Panc1 (cell line): ENCODE results near the gene ZYX. TPM values are rescaled to one million over a fixed set of nuclear protein-coding genes. Genes with fewer than 3 reads are reported as not detected.
A peak's percentile ranks its signal among the peaks of the same experiment; 100 is the strongest.

Source experiments
- ATAC-seq: fragments of 200-7000 bp; cut with Tn5 transposase; 2 replicates; pipeline ENCODE4 v1.9.1; 2020; ENCODE audit warnings: mild to moderate bottlenecking, moderate library complexity
- BruUV-seq: library from RNA; stranded (reverse); fragments of 400-500 nt; replicated peaks from 2 replicates; lab custom pipeline; 2021; lab: Mats Ljungman, UMichigan
- CTCF ChIA-PET: fragments of 300-600 bp; sonication (Branson Sonifier 250); formaldehyde crosslinking; loops from one replicate; lab custom pipeline; 2022; ENCODE audit warnings: antibody characterized with exemption; lab: Charles Lee
- POLR2A ChIA-PET: fragments of 300-600 bp; sonication (Branson Sonifier 250); formaldehyde crosslinking; loops from one replicate; lab custom pipeline; 2022; ENCODE audit warnings: antibody characterized with exemption; lab: Charles Lee
- DNase-seq: peaks from one replicate; pipeline ENCODE4 v3.0.0-alpha.2; 2010; ENCODE audit warnings: low read depth, low spot score
- H3K27ac ChIP-seq: 2 replicates; pipeline ENCODE4 v1.5.1; 2011; ENCODE audit warnings: mild to moderate bottlenecking, low read length, inconsistent platforms
- H3K27me3 ChIP-seq: fragments of 200-500 bp; sonication (Bioruptor generic); 2 replicates; pipeline ENCODE4 v1.6.0; 2014; ENCODE audit warnings: low read length, inconsistent platforms; ENCODE audit not compliant: control insufficient read depth, insufficient read depth
- H3K36me3 ChIP-seq: fragments of 200-500 bp; sonication (Bioruptor generic); 2 replicates; pipeline ENCODE4 v1.5.1; 2014; ENCODE audit warnings: inconsistent platforms, mild to moderate bottlenecking, low read length, moderate library complexity; ENCODE audit not compliant: control insufficient read depth, insufficient read depth
- H3K4me1 ChIP-seq: 2 replicates; pipeline ENCODE4 v1.5.1; 2011; ENCODE audit warnings: inconsistent platforms, mild to moderate bottlenecking, low read length, moderate library complexity; ENCODE audit not compliant: control insufficient read depth, insufficient read depth
- H3K4me3 ChIP-seq, 2 experiments: 2 replicates each; pipeline ENCODE4 v1.5.1; 2011 to 2012; ENCODE audit warnings: low read depth in 2 of 2, low read length in 2 of 2, mild to moderate bottlenecking in 2 of 2, inconsistent platforms in 1 of 2, moderate library complexity in 1 of 2
- H3K9me3 ChIP-seq: fragments of 200-500 bp; sonication (Bioruptor generic); 2 replicates; pipeline ENCODE4 v1.5.1; 2014; ENCODE audit warnings: low read depth, mild to moderate bottlenecking, inconsistent platforms, low read length, moderate library complexity; ENCODE audit not compliant: control insufficient read depth, insufficient read depth
- POLR2AphosphoS5 ChIP-seq: IDR thresholded peaks from 2 replicates; pipeline ENCODE4 v1.6.1; 2012; ENCODE audit warnings: mild to moderate bottlenecking, low read depth, low read length, moderate library complexity
- SIN3A ChIP-seq: IDR thresholded peaks from 2 replicates; pipeline ENCODE4 v1.6.1; 2012; ENCODE audit warnings: low read depth, mild to moderate bottlenecking, low read length, moderate library complexity, borderline replicate concordance; ENCODE audit not compliant: insufficient read depth
- TCF7L2 ChIP-seq: IDR thresholded peaks from 2 replicates; pipeline ENCODE4 v1.6.1; 2011; ENCODE audit warnings: mild to moderate bottlenecking, low read depth, low read length, inconsistent platforms
- in situ Hi-C: cut with HindIII; loops from 2 replicates; pipeline ENCODE4 v1.10.0; 2016; ENCODE audit warnings: low sequenced_read_pairs, low pct_unique_long_range_greater_than_20kb
- intact Hi-C: fragments of 100-400 bp; cut with micrococcal nuclease; formaldehyde crosslinking; loops from one replicate; pipeline ENCODE4 v1.10.0; 2022; ENCODE audit not compliant: unreplicated experiment
- total RNA-seq: library from RNA; stranded (reverse); gene quantifications from one replicate; pipeline ENCODE4 v1.2.1, GENCODE V29; 2021; ENCODE audit not compliant: unreplicated experiment
- TF ChIP-seq, protein P1 (sequence below), 2 experiments: IDR thresholded peaks; 2 replicates each; pipeline ENCODE4 v1.6.1; 2011 to 2012; ENCODE audit warnings: low read depth in 2 of 2, control low read depth in 1 of 2, low read length in 1 of 2, mild to moderate bottlenecking in 1 of 2, moderate library complexity in 1 of 2; ENCODE audit not compliant: insufficient read depth in 1 of 2
- TF ChIP-seq, protein P2 (sequence below): fragments of 450-650 bp; IDR thresholded peaks from 2 replicates; pipeline ENCODE4 v1.5.1; 2017; ENCODE audit warnings: mild to moderate bottlenecking

Gene ZYX
- total RNA-seq, 1 experiment from 2014 or later: 169 TPM

DNA sequence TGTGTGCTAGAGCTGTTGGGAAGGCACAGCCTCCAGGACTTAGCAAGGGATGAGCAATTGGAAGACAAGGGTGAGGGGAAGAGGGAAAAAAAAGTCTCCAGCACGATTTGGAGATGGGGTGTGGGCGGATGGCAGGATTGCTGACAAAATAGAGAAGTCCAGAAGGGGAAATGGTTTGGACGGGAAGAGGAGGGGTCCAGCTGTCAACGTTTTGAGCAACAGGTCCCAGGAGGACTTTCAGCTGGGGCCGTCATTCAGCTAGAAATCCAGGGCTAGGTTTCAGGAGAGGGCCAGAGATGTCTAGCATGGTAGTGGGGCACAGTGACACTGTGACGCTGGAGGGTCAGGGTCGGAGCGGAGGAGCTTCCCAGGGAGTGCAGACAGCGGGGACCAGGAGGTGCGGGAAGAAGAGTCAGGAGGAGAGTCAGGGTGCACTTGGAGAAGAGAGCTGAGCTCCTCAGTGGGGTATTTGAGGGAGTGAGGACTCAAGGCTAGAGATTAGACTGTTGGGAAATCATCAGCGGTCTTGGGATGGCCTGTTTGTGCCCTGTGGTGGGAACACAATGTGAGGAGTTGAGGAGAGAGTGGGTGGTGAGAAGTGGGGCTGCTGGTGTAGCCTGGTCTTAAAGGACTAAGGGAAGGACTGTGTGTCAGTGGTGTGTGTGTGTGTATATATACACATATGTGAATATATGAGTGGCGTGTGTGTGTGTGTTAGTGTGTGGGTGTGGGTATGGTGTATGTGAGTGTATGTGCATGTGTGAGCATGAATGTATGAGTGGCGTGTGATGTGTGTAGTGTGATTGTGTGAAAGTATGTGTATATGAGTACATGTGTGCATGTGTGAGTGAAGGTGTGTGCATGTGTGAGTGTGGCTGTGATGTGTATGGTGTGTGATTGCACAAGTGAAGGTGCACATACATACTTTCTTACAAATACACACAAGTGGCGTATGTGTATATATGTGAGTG lies 3.8 kb downstream of the ZYX start:
- in situ Hi-C loops (no loop called here), intact Hi-C loops (no loop called here)
- Histone ChIP-seq H3K27me3 (no peaks in the 10 kb centered on the region), H3K9me3 (no peaks in the 10 kb centered on the region), H3K27ac (no peak overlapping the region), H3K4me3 (peak overlapping the region in 1 of 2 experiments; percentile 80; a peak in 1 of 4 replicates), H3K4me1 (peaks cover 4% of the 10 kb centered on the region; the same call in 1 of the 2 replicates), H3K36me3 (peaks cover 5% of the 10 kb centered on the region)
- ChIA-PET POLR2A (no interaction called here), CTCF (interaction anchor here (1.0 kb wide), 1 partner anchor 145 kb away, joined by 3 read pairs; no protein-coding TSS in a partner anchor)
- BruUV-seq: no TSS peak
- no peak for TF ChIP-seq SIN3A
- TF ChIP-seq, protein P1, sequence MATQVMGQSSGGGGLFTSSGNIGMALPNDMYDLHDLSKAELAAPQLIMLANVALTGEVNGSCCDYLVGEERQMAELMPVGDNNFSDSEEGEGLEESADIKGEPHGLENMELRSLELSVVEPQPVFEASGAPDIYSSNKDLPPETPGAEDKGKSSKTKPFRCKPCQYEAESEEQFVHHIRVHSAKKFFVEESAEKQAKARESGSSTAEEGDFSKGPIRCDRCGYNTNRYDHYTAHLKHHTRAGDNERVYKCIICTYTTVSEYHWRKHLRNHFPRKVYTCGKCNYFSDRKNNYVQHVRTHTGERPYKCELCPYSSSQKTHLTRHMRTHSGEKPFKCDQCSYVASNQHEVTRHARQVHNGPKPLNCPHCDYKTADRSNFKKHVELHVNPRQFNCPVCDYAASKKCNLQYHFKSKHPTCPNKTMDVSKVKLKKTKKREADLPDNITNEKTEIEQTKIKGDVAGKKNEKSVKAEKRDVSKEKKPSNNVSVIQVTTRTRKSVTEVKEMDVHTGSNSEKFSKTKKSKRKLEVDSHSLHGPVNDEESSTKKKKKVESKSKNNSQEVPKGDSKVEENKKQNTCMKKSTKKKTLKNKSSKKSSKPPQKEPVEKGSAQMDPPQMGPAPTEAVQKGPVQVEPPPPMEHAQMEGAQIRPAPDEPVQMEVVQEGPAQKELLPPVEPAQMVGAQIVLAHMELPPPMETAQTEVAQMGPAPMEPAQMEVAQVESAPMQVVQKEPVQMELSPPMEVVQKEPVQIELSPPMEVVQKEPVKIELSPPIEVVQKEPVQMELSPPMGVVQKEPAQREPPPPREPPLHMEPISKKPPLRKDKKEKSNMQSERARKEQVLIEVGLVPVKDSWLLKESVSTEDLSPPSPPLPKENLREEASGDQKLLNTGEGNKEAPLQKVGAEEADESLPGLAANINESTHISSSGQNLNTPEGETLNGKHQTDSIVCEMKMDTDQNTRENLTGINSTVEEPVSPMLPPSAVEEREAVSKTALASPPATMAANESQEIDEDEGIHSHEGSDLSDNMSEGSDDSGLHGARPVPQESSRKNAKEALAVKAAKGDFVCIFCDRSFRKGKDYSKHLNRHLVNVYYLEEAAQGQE (IDR thresholded peaks at IDR 0.05; ENCODE audit: insufficient read depth in 1 of 2, low read depth in 2 of 2, low read length in 1 of 2): no peak
- no peak for TF ChIP-seq TCF7L2
- ATAC-seq: no peak
- DNase-seq: no peak

DNA sequence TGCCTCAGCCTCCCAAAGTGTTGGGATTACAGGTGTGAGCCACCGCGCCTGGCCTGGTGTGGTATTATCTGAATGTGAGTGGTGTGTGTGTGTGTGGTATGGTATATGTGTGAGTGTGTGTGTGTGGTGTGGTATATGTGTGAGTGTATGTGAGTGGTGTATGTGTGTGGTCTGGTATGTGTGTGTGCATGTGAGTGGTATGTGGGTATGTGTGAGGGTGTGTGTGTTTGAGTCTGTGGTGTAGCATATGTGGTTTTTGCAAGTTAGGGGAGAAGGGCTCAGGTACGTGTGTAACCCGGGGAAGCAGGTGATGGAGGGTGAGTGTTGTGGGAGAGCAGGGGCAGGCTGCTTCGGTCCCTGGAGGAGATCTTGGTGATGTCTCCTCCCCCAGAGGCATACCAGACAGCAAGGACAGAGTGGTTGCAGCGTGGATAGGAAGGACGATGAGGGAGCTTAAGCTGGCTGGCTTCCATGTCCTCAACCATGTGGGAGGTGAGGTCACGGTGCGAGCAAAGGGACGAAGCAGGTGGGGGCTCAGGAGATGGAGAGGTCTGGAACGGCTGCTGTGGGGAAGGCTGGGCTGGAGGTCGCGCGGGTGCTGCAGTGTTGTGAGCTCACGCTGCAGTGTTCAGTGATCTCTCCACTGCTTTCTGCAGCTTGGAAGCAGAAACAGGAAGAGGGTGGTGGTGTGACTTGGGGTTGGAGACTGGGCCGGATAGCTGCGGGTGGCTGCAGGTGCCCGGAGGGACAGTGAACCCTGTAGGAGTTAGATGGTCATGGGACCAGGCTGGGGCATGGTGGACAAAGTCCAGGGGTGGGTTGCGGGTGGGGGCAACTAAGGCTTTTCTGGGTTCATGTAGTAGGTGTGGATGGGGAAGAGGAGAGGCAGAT lies 5.0 kb downstream of the ZYX start:
- intact Hi-C loops (no loop called here), in situ Hi-C loops (no loop called here)
- H3K9me3 ChIP-seq: no peaks in the 10 kb centered on the region
- no peak overlapping the region for H3K27ac ChIP-seq
- peaks cover 5% of the 10 kb centered on the region for H3K36me3 ChIP-seq
- H3K4me1 ChIP-seq: peaks cover 4% of the 10 kb centered on the region; the same call in 1 of the 2 replicates
- DNase-seq: no peak
- CTCF ChIA-PET: no interaction called here
- TF ChIP-seq TCF7L2 (no peak), POLR2AphosphoS5 (no peak), SIN3A (no peak)
- TF ChIP-seq, protein P1 (IDR thresholded peaks at IDR 0.05; ENCODE audit: insufficient read depth in 1 of 2, low read depth in 2 of 2, low read length in 1 of 2): no peak
- TF ChIP-seq, protein P2, sequence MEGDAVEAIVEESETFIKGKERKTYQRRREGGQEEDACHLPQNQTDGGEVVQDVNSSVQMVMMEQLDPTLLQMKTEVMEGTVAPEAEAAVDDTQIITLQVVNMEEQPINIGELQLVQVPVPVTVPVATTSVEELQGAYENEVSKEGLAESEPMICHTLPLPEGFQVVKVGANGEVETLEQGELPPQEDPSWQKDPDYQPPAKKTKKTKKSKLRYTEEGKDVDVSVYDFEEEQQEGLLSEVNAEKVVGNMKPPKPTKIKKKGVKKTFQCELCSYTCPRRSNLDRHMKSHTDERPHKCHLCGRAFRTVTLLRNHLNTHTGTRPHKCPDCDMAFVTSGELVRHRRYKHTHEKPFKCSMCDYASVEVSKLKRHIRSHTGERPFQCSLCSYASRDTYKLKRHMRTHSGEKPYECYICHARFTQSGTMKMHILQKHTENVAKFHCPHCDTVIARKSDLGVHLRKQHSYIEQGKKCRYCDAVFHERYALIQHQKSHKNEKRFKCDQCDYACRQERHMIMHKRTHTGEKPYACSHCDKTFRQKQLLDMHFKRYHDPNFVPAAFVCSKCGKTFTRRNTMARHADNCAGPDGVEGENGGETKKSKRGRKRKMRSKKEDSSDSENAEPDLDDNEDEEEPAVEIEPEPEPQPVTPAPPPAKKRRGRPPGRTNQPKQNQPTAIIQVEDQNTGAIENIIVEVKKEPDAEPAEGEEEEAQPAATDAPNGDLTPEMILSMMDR: no peak
- no peak overlapping the region; a peak in 1 of 4 replicates for H3K4me3 ChIP-seq
- no peak for ATAC-seq
- no peaks in the 10 kb centered on the region for H3K27me3 ChIP-seq
- POLR2A ChIA-PET: interaction anchor here (0.6 kb wide), 1 partner anchor 607 kb away, joined by 7 read pairs; no protein-coding TSS in a partner anchor
- no TSS peak for BruUV-seq
